Astrocyte of the spinal cord (primary cell): ENCODE results near the gene RALGPS1.

Experiments
- DNase-seq: peaks from one replicate; pipeline ENCODE4 v3.0.0; 2011; ENCODE audit warnings: low read depth, low spot score
- H3K4me3 ChIP-seq: 2 replicates; pipeline ENCODE4 v1.5.1; 2011; ENCODE audit warnings: low read depth, mild to moderate bottlenecking, low read length, moderate library complexity
- in situ Hi-C: cut with HindIII; loops from 2 replicates; pipeline ENCODE4 v1.10.0; 2017; ENCODE audit warnings: low sequenced_read_pairs
- TF ChIP-seq, protein P1 (sequence below): IDR thresholded peaks from 2 replicates; pipeline ENCODE4 v1.5.1; 2012; ENCODE audit warnings: low read depth, mild to moderate bottlenecking, low read length, inconsistent platforms

Gene RALGPS1

GRCh38 chr9:127053960-127054359 lies 139.4 kb downstream of the RALGPS1 start:
- TF ChIP-seq, protein P1, sequence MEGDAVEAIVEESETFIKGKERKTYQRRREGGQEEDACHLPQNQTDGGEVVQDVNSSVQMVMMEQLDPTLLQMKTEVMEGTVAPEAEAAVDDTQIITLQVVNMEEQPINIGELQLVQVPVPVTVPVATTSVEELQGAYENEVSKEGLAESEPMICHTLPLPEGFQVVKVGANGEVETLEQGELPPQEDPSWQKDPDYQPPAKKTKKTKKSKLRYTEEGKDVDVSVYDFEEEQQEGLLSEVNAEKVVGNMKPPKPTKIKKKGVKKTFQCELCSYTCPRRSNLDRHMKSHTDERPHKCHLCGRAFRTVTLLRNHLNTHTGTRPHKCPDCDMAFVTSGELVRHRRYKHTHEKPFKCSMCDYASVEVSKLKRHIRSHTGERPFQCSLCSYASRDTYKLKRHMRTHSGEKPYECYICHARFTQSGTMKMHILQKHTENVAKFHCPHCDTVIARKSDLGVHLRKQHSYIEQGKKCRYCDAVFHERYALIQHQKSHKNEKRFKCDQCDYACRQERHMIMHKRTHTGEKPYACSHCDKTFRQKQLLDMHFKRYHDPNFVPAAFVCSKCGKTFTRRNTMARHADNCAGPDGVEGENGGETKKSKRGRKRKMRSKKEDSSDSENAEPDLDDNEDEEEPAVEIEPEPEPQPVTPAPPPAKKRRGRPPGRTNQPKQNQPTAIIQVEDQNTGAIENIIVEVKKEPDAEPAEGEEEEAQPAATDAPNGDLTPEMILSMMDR: no peak
- DNase-seq: no peak
- in situ Hi-C loops: no loop called here
- H3K4me3 ChIP-seq: no peak overlapping the region

DNA sequence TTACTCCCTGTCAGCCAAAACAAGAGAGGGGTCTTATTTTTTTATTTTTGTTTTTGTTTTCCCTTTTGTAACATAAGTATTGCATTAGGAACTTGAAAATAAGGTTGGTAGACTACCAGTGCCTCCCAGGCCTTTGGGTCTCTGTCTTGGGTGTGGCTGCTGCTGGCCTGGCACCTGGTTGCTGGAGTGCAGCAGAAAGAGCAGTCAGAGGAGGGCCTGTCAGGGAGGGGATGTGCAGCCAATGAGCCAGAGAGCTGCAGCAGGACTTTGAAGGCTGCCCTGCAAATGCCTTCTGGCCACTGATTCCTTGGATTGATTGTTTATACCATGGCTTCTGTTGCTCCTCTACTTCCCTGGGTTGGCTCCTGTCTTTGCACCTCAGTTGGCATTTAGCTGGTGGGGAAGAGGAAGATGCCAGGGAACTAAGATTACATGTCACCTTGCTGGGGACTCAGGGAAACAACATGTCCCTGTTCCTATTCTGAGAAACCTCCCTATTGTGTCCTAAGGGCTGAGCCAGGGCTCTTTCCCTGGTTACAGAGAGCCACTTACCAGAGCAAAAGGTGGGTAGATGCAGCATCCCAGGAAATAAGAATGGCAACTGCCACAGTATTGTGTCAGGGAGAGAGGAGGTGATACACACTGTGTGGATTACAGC lies 141.3 kb downstream of the RALGPS1 start:
- DNase-seq: no peak
- H3K4me3 ChIP-seq: no peak overlapping the region
- in situ Hi-C loops: no loop called here
- TF ChIP-seq, protein P1: no peak

DNA sequence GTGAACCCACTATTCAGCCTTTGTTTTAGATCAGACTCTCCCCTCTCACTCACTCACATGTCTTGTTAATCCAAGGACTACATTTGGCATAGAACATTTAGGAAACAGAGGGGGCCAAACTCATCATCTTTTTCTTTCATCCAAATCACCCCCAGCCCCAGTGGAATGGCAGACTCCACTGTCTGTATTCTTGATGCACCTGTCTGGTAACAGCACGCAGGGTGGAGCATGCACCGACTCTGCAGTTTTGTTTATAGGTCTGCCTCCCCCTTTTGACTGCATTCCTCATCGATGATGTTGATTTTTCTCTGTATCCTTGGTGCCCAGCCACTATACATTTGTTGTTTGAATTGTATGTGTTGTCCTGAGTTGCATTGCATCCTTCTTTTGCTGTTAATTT lies 141.9 kb downstream of the RALGPS1 start:
- H3K4me3 ChIP-seq: no peak overlapping the region
- TF ChIP-seq, protein P1: no peak
- no peak for DNase-seq
- in situ Hi-C loops: no loop called here

DNA sequence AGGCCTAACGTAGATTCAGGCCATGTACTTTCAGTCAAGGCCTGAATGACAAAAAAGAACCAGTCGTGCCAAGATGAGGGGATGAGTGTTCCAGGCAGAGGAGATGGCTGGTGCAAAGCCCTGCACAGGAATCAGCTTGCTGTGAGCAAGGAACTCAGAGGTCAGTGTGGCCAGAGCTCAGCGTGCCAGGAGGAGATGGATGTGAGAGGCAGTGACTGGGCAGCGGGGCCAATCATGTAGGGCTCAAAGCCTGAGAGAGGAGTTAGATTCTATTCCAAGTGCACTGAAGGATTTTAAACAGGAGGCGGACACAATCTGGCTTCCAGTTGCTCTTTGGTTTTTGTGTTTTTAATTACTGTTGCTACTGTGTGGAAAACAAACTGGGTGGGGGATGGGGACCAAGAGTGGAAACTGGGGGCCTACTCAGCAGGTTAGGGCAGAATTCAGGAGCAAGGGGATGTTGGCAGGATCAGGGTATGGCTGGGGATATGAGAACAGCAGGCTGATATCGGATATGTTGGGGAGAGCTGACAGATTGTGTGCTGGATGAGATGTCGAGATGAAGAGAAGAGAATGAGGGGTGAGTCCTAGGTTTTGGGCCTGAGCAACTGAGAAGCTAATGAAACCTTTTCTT lies 143.5 kb downstream of the RALGPS1 start:
- H3K4me3 ChIP-seq: no peak overlapping the region
- no peak for DNase-seq
- TF ChIP-seq, protein P1: no peak
- in situ Hi-C loops: no loop called here

DNA sequence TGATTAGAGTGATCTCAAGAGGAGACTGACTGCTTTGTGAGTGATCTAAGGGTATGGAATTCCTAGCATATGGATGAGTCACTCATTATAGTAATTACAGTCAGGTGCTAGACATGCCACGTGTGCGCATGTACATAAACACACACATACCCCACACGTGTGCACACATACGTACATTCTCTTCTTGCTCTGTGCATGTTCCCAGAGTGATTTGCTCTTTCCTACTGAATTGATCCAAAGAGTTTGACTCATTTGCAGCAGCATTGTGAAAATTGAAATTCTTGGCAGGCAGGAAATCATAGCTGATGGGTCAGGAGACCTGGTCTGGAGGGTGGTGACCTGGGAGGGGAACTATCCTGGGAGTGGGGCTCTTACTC lies 144.1 kb downstream of the RALGPS1 start:
- TF ChIP-seq, protein P1: no peak
- in situ Hi-C loops: no loop called here

GRCh38 chr9:127059030-127059429 lies 144.4 kb downstream of the RALGPS1 start:
- in situ Hi-C loops: no loop called here
- DNase-seq: no peak
- TF ChIP-seq, protein P1: no peak
- H3K4me3 ChIP-seq: no peak overlapping the region

More for the DNA sequence above, 144.1 kb downstream of the RALGPS1 start:
- no peak overlapping the region for H3K4me3 ChIP-seq
- DNase-seq: no peak
